A549 (cell line): ENCODE measurements around the gene GABRA4. TPM values are rescaled to one million over a fixed set of nuclear protein-coding genes. Genes with fewer than 3 reads are reported as not detected.

ENCODE experiments used
- ATAC-seq, 2 experiments: fragments of 200-7000 bp in 1 of 2; fragments of >200 bp in 1 of 2; cut with Nextera tagmentation in 1 of 2; cut with Tn5 transposase in 1 of 2; 3 replicates each; pipeline versions ENCODE4 v1.8.0 to v1.9.1; 2018 to 2020; ENCODE audit warnings: mild to moderate bottlenecking in 1 of 2, moderate library complexity in 1 of 2
- CTCF ChIA-PET: fragments of 300-600 bp; sonication (Branson Sonifier 250); formaldehyde crosslinking; extraction: SDS; loops from one replicate; lab custom pipeline; 2021; ENCODE audit warnings: antibody characterized with exemption, inconsistent platforms; lab: Yijun Ruan, JAX
- POLR2A ChIA-PET: fragments of 350-600 bp; formaldehyde crosslinking; extraction: SDS; loops from one replicate; lab custom pipeline; 2021; ENCODE audit warnings: antibody characterized with exemption, inconsistent platforms; lab: Yijun Ruan, JAX
- DNase-seq, 2 experiments: peaks; one replicate each; pipeline versions ENCODE4 v3.0.0 to v3.0.0-alpha.2; 2011 to 2016; ENCODE audit warnings: low read depth in 1 of 2, low spot score in 1 of 2
- FAIRE-seq: peaks from 2 replicates; lab custom pipeline; 2011; peaks lifted over from hg19 to GRCh38; lab: Jason Lieb, UNC
- H3K27ac ChIP-seq, 2 experiments: fragments of >200 bp; sonication (Bioruptor Twin); formaldehyde crosslinking; 3 replicates each; pipeline ENCODE4 v1.5.1; 2016 to 2017
- H3K4me1 ChIP-seq: fragments of >200 bp; sonication (Bioruptor Twin); formaldehyde crosslinking; 3 replicates; pipeline ENCODE4 v1.6.1; 2016
- H3K4me2 ChIP-seq: fragments of >200 bp; sonication (Bioruptor Twin); formaldehyde crosslinking; 3 replicates; pipeline ENCODE4 v1.6.1; 2016
- H3K4me3 ChIP-seq: fragments of >200 bp; sonication (Bioruptor Twin); formaldehyde crosslinking; 3 replicates; pipeline ENCODE4 v1.5.1; 2016
- H3K9me3 ChIP-seq: fragments of >200 bp; sonication (Bioruptor Twin); formaldehyde crosslinking; 3 replicates; pipeline ENCODE4 v1.6.1; 2016
- BHLHE40 ChIP-seq: IDR thresholded peaks from 2 replicates; pipeline ENCODE4 v1.6.1; 2012; ENCODE audit warnings: low read depth, low read length, inconsistent platforms
- CBX8 ChIP-seq: fragments of 200-600 bp; sonication (generic); IDR thresholded peaks from 2 replicates; pipeline ENCODE4 v1.6.1; 2016
- CHD4 ChIP-seq: fragments of 200-600 bp; sonication (generic); IDR thresholded peaks from 2 replicates; pipeline ENCODE4 v1.6.1; 2016; ENCODE audit warnings: antibody characterized with exemption, mild to moderate bottlenecking, borderline replicate concordance
- E2F6 ChIP-seq: IDR thresholded peaks from 2 replicates; pipeline ENCODE4 v1.6.1; 2012; ENCODE audit warnings: low read depth, borderline replicate concordance
- EHF ChIP-seq: fragments of 250-450 bp; sonication (Bioruptor Pico); IDR thresholded peaks from 2 replicates; pipeline ENCODE4 v1.5.0; 2020; ENCODE audit warnings: mild to moderate bottlenecking
- ELK1 ChIP-seq: fragments of 150-350 bp; IDR thresholded peaks from 2 replicates; pipeline ENCODE4 v1.6.1; 2014; ENCODE audit warnings: low read depth, mild to moderate bottlenecking, low read length
- FOSL2 ChIP-seq, 2 experiments: fragments of 450-650 bp in 1 of 2; fragments of >200 bp in 1 of 2; sonication (Bioruptor Twin) in 1 of 2; formaldehyde crosslinking; IDR thresholded peaks; 2 replicates each; pipeline versions ENCODE4 v1.5.0 to v1.6.1; 2016 to 2020; ENCODE audit warnings: mild to moderate bottlenecking in 1 of 2, moderate library complexity in 1 of 2
- FOXS1 ChIP-seq: fragments of 250-450 bp; sonication (Bioruptor Pico); IDR thresholded peaks from 2 replicates; pipeline ENCODE4 v1.5.0; 2020; ENCODE audit warnings: mild to moderate bottlenecking, moderate library complexity
- HDAC2 ChIP-seq: fragments of 200-600 bp; sonication (generic); IDR thresholded peaks from 2 replicates; pipeline ENCODE4 v1.6.1; 2016
- HOXB5 ChIP-seq: fragments of 250-450 bp; sonication (Bioruptor Pico); IDR thresholded peaks from 2 replicates; pipeline ENCODE4 v1.5.0; 2020; ENCODE audit warnings: mild to moderate bottlenecking, moderate library complexity
- JUN ChIP-seq, 2 experiments: fragments of >200 bp; sonication (Bioruptor Twin); formaldehyde crosslinking; IDR thresholded peaks; 2 replicates in 1 of 2; 3 replicates in 1 of 2; pipeline ENCODE4 v1.6.1; 2016 to 2017
- JUNB ChIP-seq: fragments of >200 bp; sonication (Bioruptor Twin); formaldehyde crosslinking; IDR thresholded peaks from 2 replicates; pipeline ENCODE4 v1.6.1; 2016
- KDM1A ChIP-seq: fragments of 200-600 bp; sonication (generic); IDR thresholded peaks from 2 replicates; pipeline ENCODE4 v1.6.1; 2016; ENCODE audit warnings: low read depth, mild to moderate bottlenecking
- KDM5A ChIP-seq: fragments of 200-600 bp; sonication (generic); IDR thresholded peaks from 2 replicates; pipeline ENCODE4 v1.6.1; 2016; ENCODE audit warnings: antibody characterized with exemption, mild to moderate bottlenecking
- MAZ ChIP-seq: fragments of 150-350 bp; IDR thresholded peaks from 2 replicates; pipeline ENCODE4 v1.6.1; 2014; ENCODE audit warnings: antibody characterized with exemption, low read depth, low read length, borderline replicate concordance
- NPAS2 ChIP-seq: fragments of 250-450 bp; sonication (Bioruptor Pico); IDR thresholded peaks from 2 replicates; pipeline ENCODE4 v1.8.0; 2022; ENCODE audit warnings: mild to moderate bottlenecking, moderate library complexity, borderline replicate concordance
- PHF8 ChIP-seq: fragments of 200-600 bp; sonication (generic); IDR thresholded peaks from 2 replicates; pipeline ENCODE4 v1.6.1; 2016; ENCODE audit warnings: low read depth, mild to moderate bottlenecking, antibody characterized with exemption, moderate library complexity, borderline replicate concordance
- POLR2AphosphoS2 ChIP-seq: conservative IDR thresholded peaks from 2 replicates; pipeline ENCODE4 v1.6.1; 2012; ENCODE audit warnings: low read length, improper control_type of control experiment, inconsistent platforms
- RAD21 ChIP-seq, 2 experiments: fragments of >200 bp in 1 of 2; sonication (Bioruptor Twin) in 1 of 2; formaldehyde crosslinking in 1 of 2; IDR thresholded peaks in 1 of 2; conservative IDR thresholded peaks in 1 of 2; 2 replicates in 1 of 2; 3 replicates in 1 of 2; pipeline ENCODE4 v1.6.1; 2012 to 2018; ENCODE audit warnings: inconsistent platforms in 1 of 2
- RCOR1 ChIP-seq: fragments of 150-350 bp; IDR thresholded peaks from 2 replicates; pipeline ENCODE4 v1.6.1; 2014; ENCODE audit warnings: antibody characterized with exemption, low read length, low read depth
- REST ChIP-seq: fragments of 200-600 bp; sonication (generic); IDR thresholded peaks from 2 replicates; pipeline ENCODE4 v1.6.1; 2016; ENCODE audit warnings: antibody characterized with exemption, mild to moderate bottlenecking, moderate library complexity
- RFX5 ChIP-seq: fragments of 450-650 bp; IDR thresholded peaks from 2 replicates; pipeline ENCODE4 v1.7.1; 2014; ENCODE audit warnings: antibody characterized with exemption, mild to moderate bottlenecking, moderate library complexity
- RNF2 ChIP-seq: fragments of 200-600 bp; sonication (generic); IDR thresholded peaks from 2 replicates; pipeline ENCODE4 v1.6.1; 2016; ENCODE audit warnings: low read depth, mild to moderate bottlenecking, antibody characterized with exemption, moderate library complexity, borderline replicate concordance
- SMC3 ChIP-seq: fragments of >200 bp; sonication (Bioruptor Twin); formaldehyde crosslinking; IDR thresholded peaks from 3 replicates; pipeline ENCODE4 v1.6.1; 2018; ENCODE audit warnings: inconsistent platforms
- SREBF2 ChIP-seq: fragments of 450-650 bp; IDR thresholded peaks from 2 replicates; pipeline ENCODE4 v1.6.1; 2014; ENCODE audit warnings: mild to moderate bottlenecking, moderate library complexity
- TP53 ChIP-seq: fragments of 250-450 bp; sonication (Bioruptor Pico); IDR thresholded peaks from 2 replicates; pipeline ENCODE4 v1.5.0; 2021; ENCODE audit warnings: mild to moderate bottlenecking, moderate library complexity
- USF2 ChIP-seq: fragments of 450-650 bp; IDR thresholded peaks from 2 replicates; pipeline ENCODE4 v1.6.1; 2014; ENCODE audit warnings: antibody characterized with exemption
- ZC3H11A ChIP-seq: fragments of 450-650 bp; IDR thresholded peaks from 2 replicates; pipeline ENCODE4 v1.6.1; 2014; ENCODE audit warnings: antibody characterized with exemption, mild to moderate bottlenecking
- ZFP36 ChIP-seq: fragments of 450-650 bp; IDR thresholded peaks from 2 replicates; pipeline ENCODE4 v1.6.1; 2014; ENCODE audit warnings: borderline replicate concordance; ENCODE audit not compliant: partially characterized antibody
- WGBS: methylation state at CpG from one replicate; pipeline ENCODE4 v1.1.6; 2017; ENCODE audit errors: missing lambda C conversion rate; 5-methylcytosine and 5-hydroxymethylcytosine counted together
- polyA plus RNA-seq, 4 experiments: library from polyadenylated mRNA; depleted of rRNA in 3 of 4; stranded (reverse); fragments of >200 nt; fragmentation: RNase III in 1 of 4; extraction: RNeasy Plus Mini Kit Qiagen cat#74134 plus additional on column Dnase treatment in 1 of 4; gene quantifications; 2 replicates in 3 of 4; 3 replicates in 1 of 4; pipeline ENCODE4 v1.2.3, GENCODE V29; 2011 to 2017

Gene GABRA4
- polyA plus RNA-seq, 2 of the 4 experiments (the other 2 are of a cell fraction) = not detected

- POLR2A ChIA-PET = no interaction called here
- no peak overlapping the region for H3K4me2 ChIP-seq
- 3% methylated on average over 3 of the region's 4 CpGs for WGBS
Observed at GRCh38 chr4:46908148-46908547, 85.2 kb downstream of the GABRA4 start.

GRCh38 chr4:46900082-46900481, 93.3 kb downstream of the GABRA4 start:
- Histone ChIP-seq H3K4me3 (no peak overlapping the region), H3K4me1 (no peaks in the 10 kb centered on the region), H3K9me3 (no peaks in the 10 kb centered on the region), H3K27ac (no peak overlapping the region), H3K4me2 (no peak overlapping the region)
- WGBS = 4% methylated on average over 1 of the region's 1 CpG
- TF ChIP-seq PHF8 = no peak
- POLR2A ChIA-PET = no interaction called here
- DNase-seq = no peak
- CTCF ChIA-PET = no interaction called here
- FAIRE-seq = no peak
- no peak for ATAC-seq

More at GRCh38 chr4:46908148-46908547, 85.2 kb downstream of the GABRA4 start:
- no peak overlapping the region for H3K4me3 ChIP-seq
- DNase-seq (no peak), ATAC-seq (no peak), FAIRE-seq (no peak)
- CTCF ChIA-PET = no interaction called here
- H3K27ac ChIP-seq = no peak overlapping the region
- H3K4me1 ChIP-seq = no peaks in the 10 kb centered on the region
- TF ChIP-seq ZFP36 (no peak), ZC3H11A (no peak), EHF (CRISPR knock-in tag) (no peak), HOXB5 (CRISPR knock-in tag) (no peak), MAZ (no peak), POLR2AphosphoS2 (no peak), RAD21 (conservative IDR thresholded peaks at IDR 0.05 in 1 of 2, IDR thresholded peaks at IDR 0.05 in 1 of 2) (no peak), E2F6 (no peak), BHLHE40 (no peak), REST (no peak), CHD4 (no peak), KDM1A (no peak), CBX8 (no peak), TP53 (CRISPR knock-in tag) (no peak), SMC3 (no peak)
- H3K9me3 ChIP-seq = no peaks in the 10 kb centered on the region

- no peaks in the 10 kb centered on the region for H3K4me1 ChIP-seq
- FAIRE-seq = no peak
- H3K4me3 ChIP-seq = no peak overlapping the region
- DNase-seq = no peak
- POLR2A ChIA-PET = no interaction called here
- ATAC-seq = no peak
- no peak overlapping the region for H3K27ac ChIP-seq
- WGBS = 11% methylated on average over 5 of the region's 5 CpGs
- CTCF ChIA-PET = no interaction called here
- no peak overlapping the region for H3K4me2 ChIP-seq
- TF ChIP-seq RAD21 (conservative IDR thresholded peaks at IDR 0.05 in 1 of 2, IDR thresholded peaks at IDR 0.05 in 1 of 2) = no peak
- no peak for TF ChIP-seq FOXS1 (CRISPR knock-in tag)
- TF ChIP-seq BHLHE40 = no peak
- no peak for TF ChIP-seq ELK1
- no peak for TF ChIP-seq KDM5A
- TF ChIP-seq RFX5 = no peak
- no peak for TF ChIP-seq USF2
- TF ChIP-seq FOSL2 (IDR thresholded peaks at IDR 0.05) = no peak
- TF ChIP-seq FOSL2 (CRISPR knock-in tag; IDR thresholded peaks at IDR 0.05) = no peak
- TF ChIP-seq CHD4 = no peak
- no peak for TF ChIP-seq RCOR1
- no peak for TF ChIP-seq ZC3H11A
- TF ChIP-seq SREBF2 = no peak
- TF ChIP-seq HDAC2 = no peak
- no peak for TF ChIP-seq JUN (IDR thresholded peaks at IDR 0.05)
- no peak for TF ChIP-seq JUNB
- no peak for TF ChIP-seq NPAS2 (CRISPR knock-in tag)
- TF ChIP-seq RNF2 = no peak
- H3K9me3 ChIP-seq = no peaks in the 10 kb centered on the region
Observed at GRCh38 chr4:46894826-46895225, 98.6 kb downstream of the GABRA4 start.
